WTC11 (cell line): ENCODE measurements around the gene BFSP2. TPM values are rescaled to one million over a fixed set of nuclear protein-coding genes. Genes with fewer than 3 reads are reported as not detected.
"Not testable (repeated sequence)": the region's sequence is repeated elsewhere in the genome, so short reads cannot be mapped to it uniquely, and the experiment has no call there.

Experiments
- ATAC-seq: fragments of 200-7000 bp; cut with Tn5 transposase; 2 replicates; pipeline ENCODE4 v1.10.0; 2021; ENCODE audit warnings: mild to moderate bottlenecking, moderate library complexity
- CTCF ChIA-PET: fragments of 300-600 bp; sonication (Branson Sonifier 250); formaldehyde crosslinking; loops from one replicate; lab custom pipeline; 2021; ENCODE audit warnings: antibody characterized with exemption; lab: Charles Lee
- POLR2A ChIA-PET: fragments of 350-600 bp; sonication (Branson Sonifier 250); formaldehyde crosslinking; loops from one replicate; lab custom pipeline; 2021; ENCODE audit warnings: antibody characterized with exemption; lab: Charles Lee
- DNase-seq: peaks from one replicate; pipeline ENCODE4 v3.0.0; 2021; ENCODE audit warnings: low spot score
- H3K27ac Mint-ChIP-seq: 2 replicates; pipeline ENCODE4 v1.8.0; 2021; ENCODE audit warnings: mixed read lengths
- H3K27me3 Mint-ChIP-seq: 2 replicates; pipeline ENCODE4 v1.8.0; 2021; ENCODE audit warnings: low read depth, mild to moderate bottlenecking, moderate library complexity, mixed read lengths
- H3K36me3 Mint-ChIP-seq: 2 replicates; pipeline ENCODE4 v1.8.0; 2021; ENCODE audit warnings: mixed read lengths
- H3K4me1 Mint-ChIP-seq: 2 replicates; pipeline ENCODE4 v1.8.0; 2022; ENCODE audit warnings: mixed read lengths
- H3K4me3 Mint-ChIP-seq: 2 replicates; pipeline ENCODE4 v1.8.0; 2021; ENCODE audit warnings: mild to moderate bottlenecking, moderate library complexity, mixed read lengths
- H3K9me3 Mint-ChIP-seq: 2 replicates; pipeline ENCODE4 v1.8.0; 2021; ENCODE audit warnings: mixed read lengths
- CREB1 ChIP-seq: sonication (generic); formaldehyde crosslinking; IDR thresholded peaks from 2 replicates; pipeline ENCODE4 v1.8.0; 2023; ENCODE audit warnings: mild to moderate bottlenecking, missing genetic modification reagents
- EMX1 ChIP-seq: fragments of 250-450 bp; sonication (Bioruptor Pico); IDR thresholded peaks from 2 replicates; pipeline ENCODE4 v1.8.0; 2021; ENCODE audit warnings: mild to moderate bottlenecking
- FOXJ3 ChIP-seq: sonication (generic); formaldehyde crosslinking; IDR thresholded peaks from 2 replicates; pipeline ENCODE4 v1.9.0; 2021; ENCODE audit warnings: missing genetic modification reagents, mild to moderate bottlenecking, borderline replicate concordance
- FOXK1 ChIP-seq: sonication (generic); formaldehyde crosslinking; IDR thresholded peaks from 2 replicates; pipeline ENCODE4 v1.8.0; 2022; ENCODE audit warnings: mild to moderate bottlenecking, moderate library complexity, missing genetic modification reagents
- FOXP1 ChIP-seq: sonication (generic); formaldehyde crosslinking; IDR thresholded peaks from 2 replicates; pipeline ENCODE4 v1.8.0; 2022; ENCODE audit warnings: missing genetic modification reagents, mild to moderate bottlenecking, moderate library complexity, borderline replicate concordance
- IRF2 ChIP-seq: sonication (generic); formaldehyde crosslinking; IDR thresholded peaks from 2 replicates; pipeline ENCODE4 v1.8.0; 2022; ENCODE audit warnings: low read depth, missing genetic modification reagents, borderline replicate concordance
- KAT7 ChIP-seq: sonication (generic); formaldehyde crosslinking; IDR thresholded peaks from 2 replicates; pipeline ENCODE4 v1.8.1; 2023; ENCODE audit warnings: missing genetic modification reagents, mild to moderate bottlenecking, borderline replicate concordance
- MXD4 ChIP-seq: fragments of 250-450 bp; sonication (Bioruptor Pico); IDR thresholded peaks from 2 replicates; pipeline ENCODE4 v1.8.0; 2021; ENCODE audit warnings: mild to moderate bottlenecking, moderate library complexity, borderline replicate concordance
- NR2C2 ChIP-seq: sonication (generic); formaldehyde crosslinking; IDR thresholded peaks from 2 replicates; pipeline ENCODE4 v1.8.0; 2022; ENCODE audit warnings: mild to moderate bottlenecking, missing genetic modification reagents
- SMAD4 ChIP-seq: sonication (generic); formaldehyde crosslinking; IDR thresholded peaks from 2 replicates; pipeline ENCODE4 v1.8.0; 2022; ENCODE audit warnings: mild to moderate bottlenecking, missing genetic modification reagents
- TCF7 ChIP-seq: sonication (generic); formaldehyde crosslinking; IDR thresholded peaks from 2 replicates; pipeline ENCODE4 v1.8.0; 2022; ENCODE audit warnings: mild to moderate bottlenecking, low read depth, missing genetic modification reagents, moderate library complexity
- total RNA-seq: library from RNA; stranded (reverse); gene quantifications from 3 replicates; pipeline ENCODE4 v1.2.3, GENCODE V29; 2021
- TF ChIP-seq, protein P1 (sequence below): sonication (generic); formaldehyde crosslinking; IDR thresholded peaks from 2 replicates; pipeline ENCODE4 v1.8.0; 2023; ENCODE audit warnings: missing genetic modification reagents, mild to moderate bottlenecking, borderline replicate concordance
- TF ChIP-seq, protein P2 (sequence below): sonication (generic); formaldehyde crosslinking; conservative IDR thresholded peaks from 2 replicates; pipeline ENCODE4 v1.8.1; 2023; ENCODE audit warnings: mild to moderate bottlenecking, low read depth, missing genetic modification reagents, moderate library complexity
- TF ChIP-seq, protein P3 (sequence below): sonication (generic); formaldehyde crosslinking; IDR thresholded peaks from 2 replicates; pipeline ENCODE4 v1.8.1; 2022; ENCODE audit warnings: mild to moderate bottlenecking, moderate library complexity, missing genetic modification reagents
- TF ChIP-seq, protein P4 (sequence below): fragments of 250-450 bp; sonication (Bioruptor Pico); IDR thresholded peaks from 2 replicates; pipeline ENCODE4 v1.9.0; 2021; ENCODE audit warnings: mild to moderate bottlenecking, borderline replicate concordance
- TF ChIP-seq, protein P5 (sequence below): sonication (generic); formaldehyde crosslinking; IDR thresholded peaks from 2 replicates; pipeline ENCODE4 v1.8.0; 2022; ENCODE audit warnings: mild to moderate bottlenecking, missing genetic modification reagents

The BFSP2 gene
- total RNA-seq, 1 experiment from 2014 or later: not detected

DNA sequence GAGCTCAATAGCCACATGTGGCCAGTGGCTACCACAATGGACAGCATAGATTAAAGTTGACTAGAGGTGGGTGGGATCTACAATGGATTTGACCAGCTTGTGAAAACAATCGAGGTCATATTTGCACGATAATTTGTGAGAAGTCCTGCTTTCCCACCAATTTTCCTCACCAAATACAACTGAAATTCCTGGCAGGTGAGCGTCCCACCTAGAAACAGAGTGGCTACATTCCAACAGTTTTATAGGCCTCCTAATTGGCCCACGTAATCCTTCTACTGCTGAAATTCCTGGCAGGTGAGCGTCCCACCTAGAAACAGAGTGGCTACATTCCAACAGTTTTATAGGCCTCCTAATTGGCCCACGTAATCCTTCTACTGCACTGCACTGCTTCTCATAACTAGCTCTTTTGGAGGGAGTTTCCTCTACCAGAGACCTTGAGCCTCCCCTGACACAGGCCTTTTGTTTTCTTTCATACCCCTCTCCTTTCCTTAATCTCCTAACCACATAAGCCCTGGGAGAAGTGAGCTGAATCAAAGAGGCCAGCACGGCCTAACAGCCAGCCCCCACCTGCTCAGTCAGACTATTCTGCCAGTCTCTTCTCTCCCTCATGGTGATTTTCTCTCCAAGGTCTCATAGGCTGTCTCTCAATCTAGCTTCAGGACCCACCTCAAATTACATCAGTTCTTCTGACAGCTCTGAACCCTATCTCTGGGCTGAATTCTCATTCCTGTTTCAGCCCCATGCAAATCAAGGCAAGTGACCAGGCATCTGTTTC, 80.2 kb downstream of the BFSP2 start (continued):
- TF ChIP-seq, protein P1, sequence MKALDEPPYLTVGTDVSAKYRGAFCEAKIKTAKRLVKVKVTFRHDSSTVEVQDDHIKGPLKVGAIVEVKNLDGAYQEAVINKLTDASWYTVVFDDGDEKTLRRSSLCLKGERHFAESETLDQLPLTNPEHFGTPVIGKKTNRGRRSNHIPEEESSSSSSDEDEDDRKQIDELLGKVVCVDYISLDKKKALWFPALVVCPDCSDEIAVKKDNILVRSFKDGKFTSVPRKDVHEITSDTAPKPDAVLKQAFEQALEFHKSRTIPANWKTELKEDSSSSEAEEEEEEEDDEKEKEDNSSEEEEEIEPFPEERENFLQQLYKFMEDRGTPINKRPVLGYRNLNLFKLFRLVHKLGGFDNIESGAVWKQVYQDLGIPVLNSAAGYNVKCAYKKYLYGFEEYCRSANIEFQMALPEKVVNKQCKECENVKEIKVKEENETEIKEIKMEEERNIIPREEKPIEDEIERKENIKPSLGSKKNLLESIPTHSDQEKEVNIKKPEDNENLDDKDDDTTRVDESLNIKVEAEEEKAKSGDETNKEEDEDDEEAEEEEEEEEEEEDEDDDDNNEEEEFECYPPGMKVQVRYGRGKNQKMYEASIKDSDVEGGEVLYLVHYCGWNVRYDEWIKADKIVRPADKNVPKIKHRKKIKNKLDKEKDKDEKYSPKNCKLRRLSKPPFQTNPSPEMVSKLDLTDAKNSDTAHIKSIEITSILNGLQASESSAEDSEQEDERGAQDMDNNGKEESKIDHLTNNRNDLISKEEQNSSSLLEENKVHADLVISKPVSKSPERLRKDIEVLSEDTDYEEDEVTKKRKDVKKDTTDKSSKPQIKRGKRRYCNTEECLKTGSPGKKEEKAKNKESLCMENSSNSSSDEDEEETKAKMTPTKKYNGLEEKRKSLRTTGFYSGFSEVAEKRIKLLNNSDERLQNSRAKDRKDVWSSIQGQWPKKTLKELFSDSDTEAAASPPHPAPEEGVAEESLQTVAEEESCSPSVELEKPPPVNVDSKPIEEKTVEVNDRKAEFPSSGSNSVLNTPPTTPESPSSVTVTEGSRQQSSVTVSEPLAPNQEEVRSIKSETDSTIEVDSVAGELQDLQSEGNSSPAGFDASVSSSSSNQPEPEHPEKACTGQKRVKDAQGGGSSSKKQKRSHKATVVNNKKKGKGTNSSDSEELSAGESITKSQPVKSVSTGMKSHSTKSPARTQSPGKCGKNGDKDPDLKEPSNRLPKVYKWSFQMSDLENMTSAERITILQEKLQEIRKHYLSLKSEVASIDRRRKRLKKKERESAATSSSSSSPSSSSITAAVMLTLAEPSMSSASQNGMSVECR (CRISPR knock-in tag): no peak
- TF ChIP-seq FOXP1 (CRISPR knock-in tag): no peak
- no peak for TF ChIP-seq NR2C2 (CRISPR knock-in tag)
- TF ChIP-seq, protein P2, sequence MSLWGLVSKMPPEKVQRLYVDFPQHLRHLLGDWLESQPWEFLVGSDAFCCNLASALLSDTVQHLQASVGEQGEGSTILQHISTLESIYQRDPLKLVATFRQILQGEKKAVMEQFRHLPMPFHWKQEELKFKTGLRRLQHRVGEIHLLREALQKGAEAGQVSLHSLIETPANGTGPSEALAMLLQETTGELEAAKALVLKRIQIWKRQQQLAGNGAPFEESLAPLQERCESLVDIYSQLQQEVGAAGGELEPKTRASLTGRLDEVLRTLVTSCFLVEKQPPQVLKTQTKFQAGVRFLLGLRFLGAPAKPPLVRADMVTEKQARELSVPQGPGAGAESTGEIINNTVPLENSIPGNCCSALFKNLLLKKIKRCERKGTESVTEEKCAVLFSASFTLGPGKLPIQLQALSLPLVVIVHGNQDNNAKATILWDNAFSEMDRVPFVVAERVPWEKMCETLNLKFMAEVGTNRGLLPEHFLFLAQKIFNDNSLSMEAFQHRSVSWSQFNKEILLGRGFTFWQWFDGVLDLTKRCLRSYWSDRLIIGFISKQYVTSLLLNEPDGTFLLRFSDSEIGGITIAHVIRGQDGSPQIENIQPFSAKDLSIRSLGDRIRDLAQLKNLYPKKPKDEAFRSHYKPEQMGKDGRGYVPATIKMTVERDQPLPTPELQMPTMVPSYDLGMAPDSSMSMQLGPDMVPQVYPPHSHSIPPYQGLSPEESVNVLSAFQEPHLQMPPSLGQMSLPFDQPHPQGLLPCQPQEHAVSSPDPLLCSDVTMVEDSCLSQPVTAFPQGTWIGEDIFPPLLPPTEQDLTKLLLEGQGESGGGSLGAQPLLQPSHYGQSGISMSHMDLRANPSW (CRISPR knock-in tag): no peak
- TF ChIP-seq TCF7 (CRISPR knock-in tag): no peak

DNA sequence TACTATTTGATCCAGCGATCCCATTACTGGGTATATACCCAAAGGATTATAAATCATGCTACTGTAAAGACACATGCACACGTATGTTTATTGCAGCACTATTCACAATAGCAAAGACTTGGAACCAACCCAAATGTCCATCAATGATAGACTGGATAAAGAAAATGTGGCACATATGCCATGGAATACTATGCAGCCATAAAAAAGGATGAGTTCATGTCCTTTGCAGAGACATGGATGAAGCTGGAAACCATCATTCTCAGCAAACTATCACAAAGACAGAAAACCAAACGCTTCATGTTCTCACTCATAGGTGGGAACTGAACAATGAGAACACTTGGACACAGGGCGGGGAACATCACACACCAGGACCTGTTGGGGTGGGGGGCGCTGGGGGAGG, 82.6 kb downstream of the BFSP2 start:
- CTCF ChIA-PET, POLR2A ChIA-PET, H3K36me3 Mint-ChIP-seq, ATAC-seq, H3K27ac Mint-ChIP-seq, DNase-seq, H3K4me3 Mint-ChIP-seq, H3K27me3 Mint-ChIP-seq: not testable (repeated sequence)
- H3K4me1 Mint-ChIP-seq: peaks cover 16% of the 10 kb centered on the region
- H3K9me3 Mint-ChIP-seq: peaks cover 27% of the 10 kb centered on the region

DNA sequence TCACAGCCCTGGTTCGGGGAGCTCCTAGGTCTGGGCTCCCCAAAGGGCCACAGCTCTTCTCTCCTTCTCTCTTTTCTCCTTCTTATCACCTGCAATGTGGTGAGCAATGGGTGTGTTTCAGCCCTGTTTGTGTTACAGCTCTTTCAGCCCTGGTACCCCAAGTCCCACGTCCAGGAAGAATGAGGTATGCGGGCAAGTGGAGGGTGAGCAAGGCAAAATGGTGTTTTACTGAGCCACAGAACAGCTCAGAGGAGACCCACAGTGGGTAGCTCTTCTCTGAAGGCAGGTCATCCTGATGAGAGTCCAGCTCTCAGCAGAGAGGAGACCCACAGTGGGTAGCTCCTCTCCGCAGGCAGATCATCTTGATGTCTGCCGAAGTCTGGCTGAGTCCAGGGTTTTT, 86.8 kb downstream of the BFSP2 start:
- H3K4me1 Mint-ChIP-seq: peaks cover 28% of the 10 kb centered on the region
- ChIA-PET CTCF (interaction anchor here (1.7 to 2.0 kb wide), 2 partner anchors 14 to 92 kb away, joined by 5 to 6 read pairs; no protein-coding TSS in a partner anchor), POLR2A (interaction anchor here (1.8 kb wide), 1 partner anchor 87 kb away, joined by 5 read pairs; the partner anchor contains the start of gene CDV3)
- H3K27me3 Mint-ChIP-seq: peaks cover 4% of the 10 kb centered on the region; the same call in 1 of the 2 replicates
- peaks cover 47% of the 10 kb centered on the region for H3K9me3 Mint-ChIP-seq
- no peak overlapping the region for H3K27ac Mint-ChIP-seq
- no peak overlapping the region for H3K4me3 Mint-ChIP-seq
- ATAC-seq (no peak), DNase-seq (no peak)
- peaks cover 26% of the 10 kb centered on the region for H3K36me3 Mint-ChIP-seq
- TF ChIP-seq TCF7 (CRISPR knock-in tag): no peak
- no peak for TF ChIP-seq FOXJ3 (CRISPR knock-in tag)
- TF ChIP-seq FOXK1 (CRISPR knock-in tag): no peak
- no peak for TF ChIP-seq KAT7 (CRISPR knock-in tag)
- TF ChIP-seq, protein P3, sequence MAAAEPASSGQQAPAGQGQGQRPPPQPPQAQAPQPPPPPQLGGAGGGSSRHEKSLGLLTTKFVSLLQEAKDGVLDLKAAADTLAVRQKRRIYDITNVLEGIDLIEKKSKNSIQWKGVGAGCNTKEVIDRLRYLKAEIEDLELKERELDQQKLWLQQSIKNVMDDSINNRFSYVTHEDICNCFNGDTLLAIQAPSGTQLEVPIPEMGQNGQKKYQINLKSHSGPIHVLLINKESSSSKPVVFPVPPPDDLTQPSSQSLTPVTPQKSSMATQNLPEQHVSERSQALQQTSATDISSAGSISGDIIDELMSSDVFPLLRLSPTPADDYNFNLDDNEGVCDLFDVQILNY: no peak
- TF ChIP-seq IRF2: no peak
- TF ChIP-seq, protein P4, sequence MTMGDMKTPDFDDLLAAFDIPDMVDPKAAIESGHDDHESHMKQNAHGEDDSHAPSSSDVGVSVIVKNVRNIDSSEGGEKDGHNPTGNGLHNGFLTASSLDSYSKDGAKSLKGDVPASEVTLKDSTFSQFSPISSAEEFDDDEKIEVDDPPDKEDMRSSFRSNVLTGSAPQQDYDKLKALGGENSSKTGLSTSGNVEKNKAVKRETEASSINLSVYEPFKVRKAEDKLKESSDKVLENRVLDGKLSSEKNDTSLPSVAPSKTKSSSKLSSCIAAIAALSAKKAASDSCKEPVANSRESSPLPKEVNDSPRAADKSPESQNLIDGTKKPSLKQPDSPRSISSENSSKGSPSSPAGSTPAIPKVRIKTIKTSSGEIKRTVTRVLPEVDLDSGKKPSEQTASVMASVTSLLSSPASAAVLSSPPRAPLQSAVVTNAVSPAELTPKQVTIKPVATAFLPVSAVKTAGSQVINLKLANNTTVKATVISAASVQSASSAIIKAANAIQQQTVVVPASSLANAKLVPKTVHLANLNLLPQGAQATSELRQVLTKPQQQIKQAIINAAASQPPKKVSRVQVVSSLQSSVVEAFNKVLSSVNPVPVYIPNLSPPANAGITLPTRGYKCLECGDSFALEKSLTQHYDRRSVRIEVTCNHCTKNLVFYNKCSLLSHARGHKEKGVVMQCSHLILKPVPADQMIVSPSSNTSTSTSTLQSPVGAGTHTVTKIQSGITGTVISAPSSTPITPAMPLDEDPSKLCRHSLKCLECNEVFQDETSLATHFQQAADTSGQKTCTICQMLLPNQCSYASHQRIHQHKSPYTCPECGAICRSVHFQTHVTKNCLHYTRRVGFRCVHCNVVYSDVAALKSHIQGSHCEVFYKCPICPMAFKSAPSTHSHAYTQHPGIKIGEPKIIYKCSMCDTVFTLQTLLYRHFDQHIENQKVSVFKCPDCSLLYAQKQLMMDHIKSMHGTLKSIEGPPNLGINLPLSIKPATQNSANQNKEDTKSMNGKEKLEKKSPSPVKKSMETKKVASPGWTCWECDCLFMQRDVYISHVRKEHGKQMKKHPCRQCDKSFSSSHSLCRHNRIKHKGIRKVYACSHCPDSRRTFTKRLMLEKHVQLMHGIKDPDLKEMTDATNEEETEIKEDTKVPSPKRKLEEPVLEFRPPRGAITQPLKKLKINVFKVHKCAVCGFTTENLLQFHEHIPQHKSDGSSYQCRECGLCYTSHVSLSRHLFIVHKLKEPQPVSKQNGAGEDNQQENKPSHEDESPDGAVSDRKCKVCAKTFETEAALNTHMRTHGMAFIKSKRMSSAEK (CRISPR knock-in tag): no peak
- no peak for TF ChIP-seq MXD4 (CRISPR knock-in tag)
- TF ChIP-seq CREB1 (CRISPR knock-in tag): no peak
- no peak for TF ChIP-seq NR2C2 (CRISPR knock-in tag)
- no peak for TF ChIP-seq EMX1
- TF ChIP-seq SMAD4: no peak
- TF ChIP-seq, protein P5, sequence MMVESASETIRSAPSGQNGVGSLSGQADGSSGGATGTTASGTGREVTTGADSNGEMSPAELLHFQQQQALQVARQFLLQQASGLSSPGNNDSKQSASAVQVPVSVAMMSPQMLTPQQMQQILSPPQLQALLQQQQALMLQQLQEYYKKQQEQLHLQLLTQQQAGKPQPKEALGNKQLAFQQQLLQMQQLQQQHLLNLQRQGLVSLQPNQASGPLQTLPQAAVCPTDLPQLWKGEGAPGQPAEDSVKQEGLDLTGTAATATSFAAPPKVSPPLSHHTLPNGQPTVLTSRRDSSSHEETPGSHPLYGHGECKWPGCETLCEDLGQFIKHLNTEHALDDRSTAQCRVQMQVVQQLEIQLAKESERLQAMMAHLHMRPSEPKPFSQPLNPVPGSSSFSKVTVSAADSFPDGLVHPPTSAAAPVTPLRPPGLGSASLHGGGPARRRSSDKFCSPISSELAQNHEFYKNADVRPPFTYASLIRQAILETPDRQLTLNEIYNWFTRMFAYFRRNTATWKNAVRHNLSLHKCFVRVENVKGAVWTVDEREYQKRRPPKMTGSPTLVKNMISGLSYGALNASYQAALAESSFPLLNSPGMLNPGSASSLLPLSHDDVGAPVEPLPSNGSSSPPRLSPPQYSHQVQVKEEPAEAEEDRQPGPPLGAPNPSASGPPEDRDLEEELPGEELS (CRISPR knock-in tag): no peak
